Activated CD4-positive, alpha-beta T cell treated with anti-CD3 and anti-CD28 coated beads, Interleukin-2, amount 50 U/mL, for 1 hour (primary cell): Measurements from ENCODE around the gene SLC22A3.
"Not testable (repeated sequence)": the region's sequence is repeated elsewhere in the genome, so short reads cannot be mapped to it uniquely, and the experiment has no call there.

Source experiments
- DNase-seq: peaks from one replicate; pipeline ENCODE4 v3.0.0-alpha.2; 2020

SLC22A3 gene

DNA sequence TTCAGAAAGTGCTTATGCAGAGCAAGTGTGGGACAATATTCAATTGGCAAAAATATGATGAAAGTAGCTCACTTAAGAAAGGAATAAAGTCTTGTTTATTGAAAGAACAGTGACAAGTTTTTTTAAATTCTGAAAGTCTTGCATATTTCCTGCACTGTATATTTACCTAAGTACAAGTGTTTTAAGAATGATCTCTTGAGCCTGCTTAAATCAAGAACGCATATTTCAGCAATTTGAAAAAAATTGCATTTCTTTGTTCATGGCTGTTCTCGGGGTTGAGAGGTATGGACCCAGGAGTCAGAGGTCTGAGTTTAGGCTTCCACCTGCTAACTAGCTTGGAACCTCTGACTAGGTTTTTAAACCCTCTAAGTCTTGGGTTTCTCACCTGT lies 27.4 kb downstream of the SLC22A3 start:
- no peak for DNase-seq

DNA sequence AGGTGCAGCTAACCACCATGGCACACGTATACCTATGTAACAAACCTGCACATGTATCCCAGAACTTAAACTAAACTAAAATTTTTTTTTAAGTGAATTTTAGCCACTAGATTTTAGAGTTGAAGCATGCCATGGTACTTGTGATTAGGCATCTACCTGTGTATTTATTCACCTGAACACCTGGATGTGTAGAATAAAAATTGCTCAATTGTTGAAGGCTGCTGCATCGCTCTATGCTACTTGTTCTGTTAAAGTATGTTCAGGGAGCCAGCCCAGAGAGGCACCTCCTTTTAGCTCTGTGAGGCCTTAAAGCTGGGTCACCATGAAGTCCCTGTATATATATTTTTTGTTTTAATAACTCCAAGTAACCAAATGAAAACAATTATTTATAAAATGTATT lies 28.3 kb downstream of the SLC22A3 start:
- no peak for DNase-seq

DNA sequence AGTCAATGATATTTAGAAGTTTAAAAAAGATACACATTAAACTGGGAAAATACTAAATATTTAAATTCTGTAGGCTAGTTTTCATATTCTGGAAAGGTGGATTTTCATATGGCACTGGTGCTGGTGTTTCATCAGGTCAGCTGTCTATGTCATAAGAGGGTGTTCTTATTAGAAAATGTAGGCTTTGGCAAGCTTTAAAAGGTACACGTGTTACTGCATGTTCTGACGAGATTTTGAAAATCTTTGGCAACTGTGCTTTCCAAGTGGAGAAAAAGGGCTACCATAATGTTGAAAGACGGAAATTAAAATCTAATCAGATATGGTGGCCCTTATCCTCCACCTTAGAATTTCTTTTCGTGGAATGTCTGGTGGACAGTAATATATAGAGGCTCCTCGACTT lies 30.0 kb downstream of the SLC22A3 start:
- DNase-seq: no peak

DNA sequence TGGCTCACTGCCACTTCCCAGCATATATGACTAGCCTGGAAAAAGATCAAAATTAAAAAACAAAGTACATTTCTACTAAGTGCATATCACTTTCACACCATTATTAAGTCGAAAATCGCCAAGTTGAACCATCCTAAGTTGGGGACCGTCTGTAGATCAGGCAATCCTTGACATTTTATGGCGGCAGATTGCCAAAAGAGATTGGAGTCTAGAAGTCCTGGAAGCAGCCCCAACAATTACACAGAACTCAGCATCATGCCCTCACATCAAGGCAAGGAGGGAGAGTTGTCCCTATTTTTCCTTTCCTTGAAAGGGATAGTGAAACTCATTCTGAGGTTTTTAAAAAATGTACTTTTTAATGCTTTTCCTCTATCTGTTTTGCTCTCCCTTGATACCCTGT lies 30.7 kb downstream of the SLC22A3 start:
- no peak for DNase-seq

DNA sequence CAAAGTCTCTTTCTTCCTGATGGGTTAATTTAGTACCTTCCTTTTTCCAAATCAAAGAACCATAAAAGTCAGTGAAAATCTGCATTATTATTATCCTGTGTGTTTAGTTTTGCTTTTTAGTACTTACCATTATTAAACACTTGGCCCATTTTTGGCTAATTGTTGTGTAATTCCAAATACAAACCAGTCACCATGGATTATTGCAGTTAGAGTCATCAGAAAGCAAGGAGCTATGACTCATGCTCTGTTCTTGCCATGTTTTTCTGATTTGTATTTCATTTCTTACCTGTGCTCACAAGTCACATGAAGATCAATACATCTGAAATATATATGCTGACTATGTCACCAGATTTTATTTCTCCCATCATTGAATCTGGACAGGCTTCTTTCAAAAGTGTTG lies 31.3 kb downstream of the SLC22A3 start:
- no peak for DNase-seq

DNA sequence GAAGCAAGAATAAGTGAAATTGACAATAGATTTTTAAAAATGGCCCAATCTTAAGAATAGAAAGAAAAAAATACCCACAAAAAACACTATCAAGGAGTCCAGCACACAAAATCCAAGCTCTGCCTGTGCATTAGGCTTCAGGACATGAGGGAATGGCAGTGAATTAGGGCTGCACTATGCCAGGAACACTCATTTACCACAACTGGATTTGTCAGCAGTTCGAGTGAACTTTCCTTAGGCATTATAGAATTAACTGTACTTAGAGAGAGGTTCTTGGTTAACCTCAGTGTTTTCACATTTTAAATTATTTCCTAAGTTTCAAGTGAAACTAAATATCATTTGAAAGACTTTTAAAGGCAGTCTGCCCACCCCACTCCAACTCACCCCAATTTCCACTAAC lies 34.8 kb downstream of the SLC22A3 start:
- DNase-seq: no peak

DNA sequence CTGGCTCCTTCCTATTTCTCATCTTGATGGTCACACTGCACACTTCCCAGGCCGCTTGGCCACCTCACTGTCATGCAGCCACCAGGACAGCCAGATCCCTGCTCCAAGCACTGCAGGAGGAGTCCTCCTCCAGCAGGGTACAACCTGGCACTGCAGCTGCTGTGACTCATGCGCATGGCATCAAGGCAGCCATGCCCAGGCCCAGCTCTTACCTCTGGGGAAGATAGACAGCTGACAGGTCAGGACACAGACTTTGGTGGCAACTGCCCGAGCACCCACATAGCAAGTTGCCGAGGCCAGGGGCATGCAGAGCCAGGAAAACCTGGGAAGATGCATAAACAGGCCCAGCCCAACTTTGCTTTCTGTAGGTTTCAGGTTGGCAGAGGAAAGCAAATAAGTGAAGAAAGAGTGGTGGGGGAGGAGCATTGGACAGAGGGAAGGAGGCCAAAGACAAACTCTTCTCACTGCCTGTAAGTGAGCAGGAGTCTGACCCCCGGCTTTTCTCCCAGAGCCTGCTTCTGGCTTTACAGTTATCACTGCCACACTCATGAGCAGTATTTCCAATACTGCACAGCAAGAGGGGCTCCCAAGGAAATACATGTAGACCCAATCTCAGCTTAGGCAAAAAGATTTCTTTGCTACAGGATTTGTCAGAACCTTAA lies 38.8 kb downstream of the SLC22A3 start:
- no peak for DNase-seq

DNA sequence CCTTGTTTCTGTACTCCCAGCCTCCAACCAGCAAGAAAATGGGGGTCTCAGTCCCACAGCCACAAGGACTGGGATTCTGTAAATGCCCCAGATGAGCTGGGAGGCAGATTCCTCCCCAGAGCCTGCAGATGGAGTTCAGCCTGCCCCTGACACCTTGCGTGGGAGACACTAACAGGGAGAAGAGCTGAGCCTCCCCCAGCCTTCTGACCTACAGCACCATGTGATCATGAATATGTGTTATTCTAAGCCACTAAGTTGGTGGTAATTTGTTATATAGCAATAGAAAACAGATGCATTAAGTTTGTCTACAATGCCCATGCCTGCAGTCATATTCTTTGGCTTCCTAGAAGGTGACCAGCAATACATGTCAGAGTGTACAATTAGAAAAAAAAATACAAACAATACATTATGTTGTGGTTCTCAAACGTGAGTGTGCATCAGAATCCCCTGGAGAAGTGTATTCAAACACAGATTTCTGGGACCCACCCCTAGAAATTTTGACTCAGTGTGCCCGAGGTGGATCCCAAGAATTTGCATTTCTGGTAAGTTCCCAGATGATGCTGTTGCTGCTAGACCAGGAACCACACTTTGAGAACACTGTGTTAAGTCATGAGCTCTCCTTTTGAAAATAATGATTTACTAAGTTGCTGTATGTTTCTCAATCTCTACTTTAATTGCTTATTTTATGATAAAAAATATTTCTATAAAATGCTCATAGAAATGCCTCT lies 39.9 kb downstream of the SLC22A3 start:
- DNase-seq: no peak

DNA sequence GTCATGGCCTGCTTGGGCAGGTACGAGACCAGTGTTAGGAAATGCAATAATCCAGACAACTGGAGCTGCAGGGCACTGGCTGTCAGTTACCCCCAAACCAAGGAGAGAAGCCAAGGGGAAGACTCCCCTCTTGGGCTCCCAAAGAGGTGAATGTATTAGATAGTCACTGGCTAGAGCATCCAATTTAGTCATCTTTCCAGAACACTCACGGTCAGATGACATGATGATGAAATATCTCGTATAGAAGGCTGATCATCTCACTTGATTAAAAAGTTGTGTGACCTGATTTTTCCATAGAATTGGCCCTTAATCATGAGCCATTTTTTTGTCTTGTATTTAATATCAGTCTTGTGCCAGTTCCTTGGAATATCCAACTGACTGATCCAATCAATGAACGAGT lies 40.7 kb downstream of the SLC22A3 start:
- no peak for DNase-seq

DNA sequence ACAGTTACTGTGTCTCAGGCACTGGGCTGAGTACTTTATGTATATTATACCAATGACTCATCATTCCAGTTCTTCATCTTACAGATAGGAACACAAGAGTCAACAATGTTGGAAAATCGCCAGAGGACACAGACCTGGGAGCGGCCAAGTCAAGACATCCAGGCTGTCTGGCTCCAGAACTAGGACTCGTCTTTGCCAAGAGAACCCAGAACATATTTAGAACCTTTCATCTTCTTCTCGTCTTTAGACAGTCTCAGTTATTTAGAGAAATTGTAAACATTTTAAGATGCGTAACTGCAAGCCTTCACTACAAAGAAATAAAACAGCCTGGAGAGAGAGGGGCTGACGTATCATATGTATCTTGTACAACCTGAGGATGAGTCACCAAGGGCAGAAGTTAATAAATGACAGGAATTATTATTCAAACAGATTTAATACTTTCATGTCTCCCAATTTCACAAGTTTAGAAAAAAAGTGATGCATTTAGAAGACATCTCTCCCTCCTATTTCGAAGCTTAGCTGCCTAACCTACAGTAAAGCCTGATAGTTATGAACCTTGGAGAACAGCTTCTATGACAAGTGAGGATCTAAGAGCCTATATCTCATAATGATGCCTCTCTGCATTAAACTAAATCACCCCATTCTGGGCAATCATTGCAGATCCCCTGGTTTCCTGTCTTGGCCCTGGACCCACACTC lies 43.4 kb downstream of the SLC22A3 start:
- DNase-seq: no peak

DNA sequence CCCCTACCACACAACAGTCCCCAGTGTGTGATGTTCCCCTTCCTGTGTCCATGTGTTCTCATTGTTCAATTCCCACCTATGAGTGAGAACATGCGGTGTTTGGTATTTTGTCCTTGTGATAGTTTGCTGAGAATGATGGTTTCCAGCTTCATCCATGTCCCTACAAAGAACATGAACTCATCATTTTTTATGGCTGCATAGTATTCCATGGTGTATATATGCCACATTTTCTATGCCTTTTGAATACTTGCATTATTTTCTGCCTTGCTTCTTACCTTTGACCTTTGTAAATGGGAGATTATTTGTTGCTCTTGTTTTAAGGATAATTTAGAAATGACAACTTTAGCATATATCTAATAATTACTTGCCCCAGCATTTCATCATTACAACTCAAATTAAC lies 45.3 kb downstream of the SLC22A3 start:
- not testable (repeated sequence) for DNase-seq

DNA sequence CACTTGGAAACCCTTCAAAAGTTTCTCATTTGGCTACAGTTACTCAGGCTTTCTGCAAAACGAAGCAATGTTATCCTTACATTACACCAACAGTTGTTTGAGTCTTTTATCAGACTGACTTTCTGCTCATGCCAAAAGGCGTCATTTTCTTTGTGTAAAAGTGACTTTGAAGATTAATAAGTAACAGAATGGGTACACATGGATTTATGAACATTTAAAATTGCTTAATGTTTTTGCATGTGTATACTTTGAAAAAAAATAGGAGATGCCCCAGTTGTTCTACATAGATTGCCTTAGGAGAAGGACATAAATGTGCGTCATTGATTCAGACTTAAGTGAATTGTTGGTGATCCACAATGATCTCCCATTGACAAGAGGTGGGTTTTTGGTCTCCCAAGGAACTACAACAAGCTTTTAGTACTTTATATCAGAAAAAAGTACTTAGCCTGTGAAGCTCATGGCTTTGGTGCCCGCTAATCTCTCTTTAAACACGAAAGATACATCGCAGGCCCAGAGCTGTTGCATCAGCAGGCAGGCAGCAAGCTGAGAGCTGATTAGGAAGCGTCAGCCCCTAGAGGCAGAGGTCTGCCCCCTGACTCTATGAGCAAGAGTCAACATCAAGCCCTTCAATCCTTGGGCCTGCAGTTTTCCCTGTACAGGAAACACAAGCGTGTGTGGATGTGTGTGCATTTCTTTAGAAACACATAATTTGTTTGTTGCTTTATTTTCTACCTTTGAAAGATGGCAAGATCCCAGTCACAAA lies 45.9 kb downstream of the SLC22A3 start:
- DNase-seq: no peak

DNA sequence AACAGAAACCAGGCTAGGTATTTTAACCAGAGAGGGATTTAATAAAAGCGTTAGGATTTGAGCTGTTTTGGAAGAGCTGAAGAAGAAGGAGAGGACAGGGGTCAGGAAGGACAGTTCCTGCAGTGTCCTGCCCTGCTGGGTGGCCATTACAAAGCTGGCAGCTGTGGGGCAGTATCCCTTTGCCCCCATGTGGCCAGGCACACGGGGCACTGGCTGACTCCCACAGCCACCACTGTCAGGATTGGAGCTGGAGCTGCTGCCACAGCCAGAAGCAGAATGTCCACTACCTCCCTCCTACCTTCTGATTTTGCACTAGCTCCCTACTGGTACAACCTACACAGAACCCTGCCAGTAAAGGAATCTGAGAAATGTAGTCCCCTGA lies 46.5 kb downstream of the SLC22A3 start:
- no peak for DNase-seq

DNA sequence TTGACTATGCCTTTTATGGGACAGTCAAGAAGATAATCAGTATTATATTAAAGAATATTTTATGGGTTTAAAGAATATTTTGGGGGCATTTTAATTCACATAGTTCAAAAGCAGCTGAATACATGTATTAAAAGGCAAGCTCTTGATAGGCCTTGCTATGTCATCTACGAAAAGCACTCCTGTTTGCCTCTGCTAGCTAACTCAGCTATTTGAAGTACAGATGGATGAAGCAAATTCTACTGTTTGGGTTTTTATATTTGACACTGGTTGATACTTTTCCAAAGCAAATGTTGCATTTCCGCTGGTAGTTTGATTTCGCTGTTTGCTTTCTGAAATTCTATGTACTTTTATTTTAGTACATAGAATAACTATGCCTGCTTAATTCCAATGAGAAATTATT lies 47.0 kb downstream of the SLC22A3 start:
- no peak for DNase-seq

DNA sequence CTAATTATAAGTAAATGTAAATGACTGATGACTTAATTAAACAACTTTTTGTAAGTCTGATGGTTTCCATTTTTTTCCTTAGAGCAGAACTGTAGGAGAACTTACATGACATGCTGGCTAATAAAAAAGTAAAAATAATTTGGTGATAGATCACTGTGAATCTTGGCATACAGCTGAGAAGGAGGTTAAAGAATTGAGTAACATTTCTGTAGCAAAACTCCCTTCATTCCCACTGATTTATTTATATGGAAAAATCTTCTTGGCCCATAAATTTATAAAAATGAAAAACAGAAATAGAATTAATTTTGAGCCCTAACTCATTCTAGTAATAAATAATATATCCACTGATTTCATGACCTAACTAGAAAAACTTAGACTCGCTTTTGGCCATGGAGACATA lies 48.1 kb downstream of the SLC22A3 start:
- no peak for DNase-seq

DNA sequence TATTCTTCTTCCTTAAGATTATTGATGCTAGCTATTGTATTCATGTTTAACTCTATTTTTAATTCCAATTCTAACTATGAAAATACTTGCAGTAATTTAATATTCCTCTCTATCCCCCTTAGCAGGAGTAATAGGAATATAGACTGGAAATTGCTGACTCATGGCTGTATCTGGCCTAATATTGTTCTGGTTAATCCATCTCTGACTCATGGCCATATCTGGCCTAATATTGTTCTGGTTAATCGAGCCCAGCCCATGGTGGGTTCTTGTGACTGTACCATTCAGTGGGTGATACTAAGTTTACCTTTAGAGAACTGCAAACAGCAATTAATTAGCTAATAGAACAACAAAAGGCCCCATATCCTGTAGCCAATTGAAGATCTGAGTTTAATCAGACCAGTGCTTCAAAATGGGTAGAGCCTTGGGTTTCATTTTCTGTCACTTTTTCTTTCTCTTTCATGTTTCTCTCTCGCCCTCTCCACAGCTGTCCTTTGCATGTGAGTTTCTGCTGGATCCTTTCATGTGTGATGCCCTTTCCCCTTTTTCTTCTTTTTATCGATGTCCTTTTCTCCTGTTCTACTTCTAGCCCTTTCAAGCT lies 50.6 kb downstream of the SLC22A3 start:
- DNase-seq: no peak

DNA sequence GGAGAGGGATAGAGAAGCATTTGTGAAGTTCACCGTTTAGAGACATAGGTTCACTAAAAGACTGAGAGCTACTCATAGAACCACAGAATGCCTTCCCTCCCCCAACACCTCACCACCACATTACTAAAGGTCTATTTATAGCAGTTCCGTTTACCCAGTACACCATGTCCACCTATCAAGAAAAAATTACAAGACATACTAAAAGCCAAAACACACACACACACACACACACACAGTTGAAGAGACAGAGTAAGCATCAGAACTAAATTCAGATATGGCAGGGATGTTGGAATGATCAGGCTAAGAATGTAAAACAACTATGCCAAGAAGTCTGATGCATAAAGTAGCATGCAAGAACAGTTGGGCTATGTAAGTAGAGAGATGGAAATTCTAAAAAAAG lies 52.3 kb downstream of the SLC22A3 start:
- DNase-seq: no peak

DNA sequence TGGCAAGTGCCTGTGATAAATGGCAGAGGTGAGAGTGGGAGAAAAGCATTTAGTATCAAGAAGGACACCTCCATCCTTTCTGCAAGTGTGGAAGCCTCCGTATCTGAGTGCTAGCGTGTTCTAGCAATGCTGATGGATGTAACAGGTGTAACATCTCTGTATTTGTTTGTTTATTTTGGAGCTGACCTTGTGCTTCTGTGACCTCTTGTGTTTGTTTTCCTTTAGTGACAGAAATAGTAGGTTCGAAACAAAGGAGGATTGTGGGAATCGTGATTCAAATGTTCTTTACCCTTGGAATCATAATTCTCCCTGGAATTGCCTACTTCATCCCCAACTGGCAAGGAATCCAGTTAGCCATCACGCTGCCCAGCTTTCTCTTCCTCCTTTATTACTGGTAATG lies 60.4 kb downstream of the SLC22A3 start:
- DNase-seq: no peak

DNA sequence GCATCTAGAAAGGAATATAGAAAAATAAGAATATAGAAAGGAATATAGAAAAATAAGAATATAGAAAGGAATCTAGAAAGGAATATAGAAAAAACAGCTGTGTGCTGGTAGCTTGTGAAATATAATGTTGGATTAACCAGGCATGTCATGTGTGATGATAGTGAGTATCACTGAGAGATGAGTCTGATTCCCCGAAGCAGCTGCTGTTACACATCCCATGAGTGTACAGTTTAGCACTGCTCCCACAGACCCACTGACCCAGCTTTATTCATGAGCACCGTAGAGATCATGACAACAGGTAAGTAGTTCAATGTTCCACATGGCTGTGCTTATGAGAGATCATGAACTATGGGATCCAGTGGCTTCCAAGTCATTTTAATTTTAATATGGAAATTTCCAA lies 64.8 kb downstream of the SLC22A3 start:
- DNase-seq: no peak

DNA sequence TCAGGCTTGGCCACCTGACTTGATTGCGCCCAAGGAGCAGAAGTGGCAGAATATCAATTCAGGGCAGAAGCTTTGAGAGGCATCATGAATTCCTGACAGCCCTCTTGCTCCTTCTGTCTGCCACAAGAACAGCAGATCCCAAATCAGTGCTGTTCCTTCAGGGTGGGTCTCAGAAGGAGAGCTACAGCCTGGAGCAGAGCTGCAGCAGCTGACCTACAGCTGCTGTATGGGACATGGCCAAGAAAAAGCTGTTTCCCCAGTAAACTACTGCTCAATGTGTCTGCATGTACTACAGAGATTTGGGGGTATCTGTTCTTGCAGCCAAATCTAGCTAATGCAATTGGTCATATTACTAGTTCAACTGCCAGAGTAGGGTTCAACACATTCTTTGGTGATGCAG lies 69.0 kb downstream of the SLC22A3 start:
- DNase-seq: no peak

DNA sequence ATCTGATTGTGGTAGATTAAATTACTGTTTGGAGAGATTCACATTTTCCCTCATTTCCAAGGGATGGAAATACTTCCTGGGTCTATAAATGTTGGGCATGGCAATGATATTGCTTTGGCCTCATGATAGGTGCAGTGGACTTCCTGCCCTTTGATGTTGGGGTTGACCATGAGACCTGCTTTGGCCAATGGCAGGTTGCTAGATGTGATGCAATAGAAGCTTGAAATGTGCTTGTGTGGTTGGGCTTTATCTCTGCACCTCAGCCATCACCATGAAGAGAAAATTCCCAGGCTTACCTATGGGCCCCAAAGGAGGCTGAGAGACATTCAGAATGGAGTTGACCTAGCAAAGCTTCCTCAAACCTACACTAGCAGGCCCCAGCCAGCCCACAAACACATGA lies 69.4 kb downstream of the SLC22A3 start:
- DNase-seq: no peak

DNA sequence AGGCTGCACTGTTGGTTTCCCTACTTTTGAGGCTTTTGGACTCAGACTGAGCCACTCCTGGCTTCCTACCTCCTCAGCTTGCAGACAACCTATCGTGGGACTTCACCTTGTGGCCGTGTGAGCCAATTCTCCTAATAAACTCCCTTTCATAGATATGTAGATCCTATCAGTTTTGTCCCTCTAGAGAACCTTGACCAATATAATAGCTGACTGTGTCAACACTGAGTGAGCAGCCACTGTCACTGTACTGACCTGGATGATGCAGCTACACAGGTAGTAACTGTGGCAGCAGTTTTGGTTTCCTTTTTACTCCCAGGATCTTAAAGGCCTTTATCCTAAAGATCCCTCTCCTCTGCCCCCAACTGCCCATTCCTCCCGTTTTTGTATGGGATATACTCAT lies 70.2 kb downstream of the SLC22A3 start:
- DNase-seq: no peak

DNA sequence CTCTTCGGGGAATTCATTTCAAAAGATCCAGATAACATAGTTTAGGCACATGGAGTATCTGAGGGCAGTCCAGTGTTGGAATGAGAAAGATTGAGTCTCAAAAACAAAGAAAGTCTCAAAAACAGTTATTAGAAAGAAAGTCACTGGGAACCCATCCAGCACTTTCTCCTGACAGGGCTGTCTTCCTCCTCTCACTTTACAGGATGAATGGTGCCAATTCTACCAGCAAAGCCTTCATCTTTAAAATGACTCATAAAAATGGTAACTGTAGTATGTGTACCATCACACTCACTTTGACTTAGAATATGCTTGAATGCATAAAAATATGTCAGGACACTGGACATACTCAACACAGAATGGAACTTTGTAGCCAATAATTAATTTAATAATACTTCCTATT lies 71.3 kb downstream of the SLC22A3 start:
- no peak for DNase-seq
